ENCODE measurements around the gene AGO4.
A peak's percentile ranks its signal among the peaks of the same experiment; 100 is the strongest.
"Not testable (repeated sequence)": the region's sequence is repeated elsewhere in the genome, so short reads cannot be mapped to it uniquely, and the experiment has no call there.

Gene AGO4

GRCh38 chr1:35863881-35864625 lies 56.2 kb downstream of the AGO4 start:
- no peak for DNase-seq

GRCh38 chr1:35864813-35865212 lies 57.0 kb downstream of the AGO4 start:
- DNase-seq: no peak

- DNase-seq: no peak
Observed at GRCh38 chr1:35866991-35867390, 59.2 kb downstream of the AGO4 start.

- not testable (repeated sequence) for DNase-seq
Observed at GRCh38 chr1:35869245-35869950, 61.6 kb downstream of the AGO4 start.

GRCh38 chr1:35870651-35871309 lies 63.0 kb downstream of the AGO4 start:
- no peak for DNase-seq

- no peak for DNase-seq
Observed at GRCh38 chr1:35873243-35873750, 65.5 kb downstream of the AGO4 start.

- not testable (repeated sequence) for DNase-seq
Observed at GRCh38 chr1:35874115-35874514, 66.3 kb downstream of the AGO4 start.

- no peak for DNase-seq
Observed at GRCh38 chr1:35876988-35877387, 69.2 kb downstream of the AGO4 start.

- no peak for DNase-seq
Observed at GRCh38 chr1:35881850-35882273, 74.0 kb downstream of the AGO4 start.

- DNase-seq: peak in 1 of 56 donors; percentile 38
Observed at GRCh38 chr1:35882586-35882944, 74.7 kb downstream of the AGO4 start.

- peak; percentile 34 to 95 (median 86) for DNase-seq
Observed at GRCh38 chr1:35882945-35883634, 75.3 kb downstream of the AGO4 start, which contains the start of gene AGO1. Gene AGO1 (plus strand): TSS chr1:35883209. CDS start chr1:35883422, 213 bp downstream.

- DNase-seq: peak in 39 of 56 donors; percentile 10 to 71 (median 32)
Observed at GRCh38 chr1:35883635-35884101, 75.9 kb downstream of the AGO4 start.

GRCh38 chr1:35884934-35885333 lies 77.1 kb downstream of the AGO4 start:
- DNase-seq: no peak

GRCh38 chr1:35885961-35886558 lies 78.2 kb downstream of the AGO4 start:
- DNase-seq: peak in 3 of 56 donors; percentile 4 to 18 (median 6)

- no peak for DNase-seq
Observed at GRCh38 chr1:35886577-35887431, 79.0 kb downstream of the AGO4 start.

- DNase-seq: no peak
Observed at GRCh38 chr1:35887508-35887907, 79.7 kb downstream of the AGO4 start.

GRCh38 chr1:35888255-35888654 lies 80.4 kb downstream of the AGO4 start:
- no peak for DNase-seq

- DNase-seq: not testable (repeated sequence)
Observed at GRCh38 chr1:35888981-35889380, 81.2 kb downstream of the AGO4 start.

GRCh38 chr1:35893051-35893879 lies 85.4 kb downstream of the AGO4 start:
- no peak for DNase-seq
